ENCODE results near the gene PTRH1.

The PTRH1 gene

GRCh38 chr9:127716412-127716811 lies 949 bp upstream of the PTRH1 start:
- no peak for DNase-seq

GRCh38 chr9:127714951-127715469 lies 453 bp downstream of the PTRH1 start:
- no peak for DNase-seq

GRCh38 chr9:127714020-127714750 lies 1.3 kb downstream of the PTRH1 start:
- DNase-seq = no peak

GRCh38 chr9:127712867-127713266 lies 2.6 kb downstream of the PTRH1 start:
- no peak for DNase-seq

GRCh38 chr9:127712371-127712770 lies 3.1 kb downstream of the PTRH1 start:
- no peak for DNase-seq

GRCh38 chr9:127711831-127712274 lies 3.6 kb downstream of the PTRH1 start:
- DNase-seq = no peak

- peak; percentile 18 for DNase-seq
Observed at GRCh38 chr9:127711226-127711701, 4.2 kb downstream of the PTRH1 start.

- no peak for DNase-seq
Observed at GRCh38 chr9:127710204-127710783, 5.2 kb downstream of the PTRH1 start.

GRCh38 chr9:127708952-127709587 lies 6.4 kb downstream of the PTRH1 start:
- no peak for DNase-seq

- DNase-seq = no peak
Observed at GRCh38 chr9:127707766-127708165, 7.7 kb downstream of the PTRH1 start.

- no peak for DNase-seq
Observed at GRCh38 chr9:127706836-127707241, 8.6 kb downstream of the PTRH1 start, which contains the start of gene CFAP157. TSS of gene CFAP157 (plus strand) at chr9:127706988. CDS start at chr9:127707032, 44 bp downstream.

GRCh38 chr9:127705577-127706379 lies 9.7 kb downstream of the PTRH1 start:
- no peak for DNase-seq

- DNase-seq = no peak
Observed at GRCh38 chr9:127703289-127703946, 12.0 kb downstream of the PTRH1 start.

GRCh38 chr9:127700594-127701255 lies 14.7 kb downstream of the PTRH1 start:
- no peak for DNase-seq

- DNase-seq = no peak
Observed at GRCh38 chr9:127700140-127700539, 15.3 kb downstream of the PTRH1 start.

GRCh38 chr9:127698985-127699670 lies 16.3 kb downstream of the PTRH1 start:
- no peak for DNase-seq

GRCh38 chr9:127698386-127698785 lies 17.1 kb downstream of the PTRH1 start:
- no peak for DNase-seq

- no peak for DNase-seq
Observed at GRCh38 chr9:127697575-127697974, 17.9 kb downstream of the PTRH1 start.

- no peak for DNase-seq
Observed at GRCh38 chr9:127694890-127695720, 20.4 kb downstream of the PTRH1 start.

- DNase-seq = no peak
Observed at GRCh38 chr9:127693697-127694096, 21.8 kb downstream of the PTRH1 start.
